NK-92 (cell line): ENCODE measurements around the gene PRDM5.

ENCODE experiments used
- DNase-seq: peaks from one replicate; lab custom pipeline; 2025; ENCODE audit not compliant: unreplicated experiment; lab: John Stamatoyannopoulos, UW

PRDM5 gene

GRCh38 chr4:120858776-120859175, 63.8 kb downstream of the PRDM5 start:
- DNase-seq = no peak

DNA sequence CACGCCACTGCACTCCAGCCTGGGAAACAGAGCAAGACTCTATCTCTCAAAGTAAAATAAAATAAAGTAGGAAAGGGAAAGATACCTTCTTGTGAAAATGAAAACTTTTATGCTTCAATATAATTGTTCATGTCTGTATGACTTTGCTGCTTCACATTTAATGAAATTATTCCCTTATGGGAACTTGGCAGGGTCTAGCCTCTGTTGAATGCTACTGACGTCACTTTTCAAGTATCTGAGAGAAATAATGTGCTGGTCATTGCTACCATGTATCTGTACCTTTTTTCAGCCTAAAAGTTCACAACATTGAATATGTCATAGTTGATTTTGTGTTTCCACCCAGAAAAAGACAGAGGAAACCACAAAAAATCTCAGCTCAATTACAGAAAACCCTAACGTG, 65.2 kb downstream of the PRDM5 start:
- DNase-seq = no peak

GRCh38 chr4:120856294-120856693, 66.2 kb downstream of the PRDM5 start:
- no peak for DNase-seq

DNA sequence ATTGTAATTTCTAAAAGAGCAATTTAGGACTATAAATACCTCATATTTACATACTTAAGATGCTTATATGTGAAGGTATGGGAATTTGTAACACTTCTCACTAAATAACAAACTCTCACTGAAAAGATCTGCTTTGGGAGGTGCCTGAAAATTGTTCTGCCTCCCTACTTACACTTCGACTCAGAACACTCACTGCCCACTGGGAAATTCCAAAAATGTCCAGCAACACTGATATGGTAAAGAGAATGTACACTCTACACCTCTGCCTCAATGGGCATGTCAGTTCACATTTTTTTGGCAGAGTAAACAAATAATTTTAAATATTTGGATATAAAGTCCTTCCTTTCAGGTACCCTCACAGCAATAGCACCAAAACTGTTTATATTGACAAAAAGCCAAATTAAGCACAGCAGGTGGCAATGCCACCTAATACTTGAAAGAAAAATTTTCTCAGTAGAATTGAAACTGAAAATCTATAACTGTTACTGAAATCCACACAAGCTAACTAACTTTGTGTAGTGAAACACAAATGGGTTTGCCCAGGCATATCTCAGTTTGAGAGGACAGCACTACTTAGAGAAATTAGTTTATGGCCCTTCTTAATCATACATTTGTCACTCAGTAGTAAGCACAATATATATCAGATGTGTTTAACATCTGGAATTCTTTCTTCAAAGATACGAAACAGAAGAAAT, 67.1 kb downstream of the PRDM5 start:
- DNase-seq = no peak

- no peak for DNase-seq
Observed at GRCh38 chr4:120853161-120853935, 69.2 kb downstream of the PRDM5 start.

DNA sequence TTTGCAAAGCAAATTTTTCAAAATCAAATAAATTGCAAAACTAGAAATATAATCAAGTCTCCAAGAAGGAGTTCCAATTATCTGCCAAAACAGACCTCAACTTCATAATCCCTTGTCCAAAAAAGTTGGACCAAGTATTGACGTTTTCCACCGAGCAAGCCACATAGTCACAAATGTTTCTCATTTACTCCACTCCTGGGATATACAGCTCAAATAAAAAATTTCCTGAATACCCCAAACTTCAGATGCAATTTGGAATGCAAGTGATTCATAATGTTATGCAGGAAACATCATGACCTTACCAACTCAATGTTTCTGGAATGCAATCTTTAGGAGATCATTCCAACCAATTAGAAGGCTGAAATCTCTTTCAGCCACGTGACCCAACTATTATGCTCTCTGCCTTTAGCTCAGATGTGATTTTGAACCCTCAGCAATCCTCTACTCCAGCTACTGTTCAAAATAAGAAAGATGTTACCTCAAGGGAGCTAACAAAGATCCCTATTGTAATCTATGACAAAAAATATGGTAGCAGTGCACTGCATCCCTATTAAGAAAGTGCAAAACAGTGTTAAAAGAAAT, 72.4 kb downstream of the PRDM5 start:
- no peak for DNase-seq

- no peak for DNase-seq
Observed at GRCh38 chr4:120847019-120847582, 75.4 kb downstream of the PRDM5 start.

DNA sequence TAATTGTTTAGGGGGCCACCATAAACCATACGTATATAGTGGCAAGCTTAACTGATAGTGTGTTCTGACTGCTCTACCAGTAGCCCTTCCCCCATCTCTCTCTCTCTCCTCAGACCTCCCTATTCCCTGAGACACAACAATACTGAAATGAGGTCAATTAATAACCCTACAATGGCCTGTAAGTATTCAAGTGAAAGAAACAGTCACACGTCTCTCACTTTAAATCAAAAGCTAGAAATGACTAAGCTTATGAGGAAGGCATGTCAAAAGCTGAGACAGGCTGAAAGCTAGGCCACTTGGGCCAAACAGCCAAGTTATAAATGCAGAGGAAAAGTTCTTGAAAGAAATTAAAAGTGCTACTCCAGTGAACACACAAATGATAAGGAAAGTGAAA, 78.0 kb downstream of the PRDM5 start:
- no peak for DNase-seq

DNA sequence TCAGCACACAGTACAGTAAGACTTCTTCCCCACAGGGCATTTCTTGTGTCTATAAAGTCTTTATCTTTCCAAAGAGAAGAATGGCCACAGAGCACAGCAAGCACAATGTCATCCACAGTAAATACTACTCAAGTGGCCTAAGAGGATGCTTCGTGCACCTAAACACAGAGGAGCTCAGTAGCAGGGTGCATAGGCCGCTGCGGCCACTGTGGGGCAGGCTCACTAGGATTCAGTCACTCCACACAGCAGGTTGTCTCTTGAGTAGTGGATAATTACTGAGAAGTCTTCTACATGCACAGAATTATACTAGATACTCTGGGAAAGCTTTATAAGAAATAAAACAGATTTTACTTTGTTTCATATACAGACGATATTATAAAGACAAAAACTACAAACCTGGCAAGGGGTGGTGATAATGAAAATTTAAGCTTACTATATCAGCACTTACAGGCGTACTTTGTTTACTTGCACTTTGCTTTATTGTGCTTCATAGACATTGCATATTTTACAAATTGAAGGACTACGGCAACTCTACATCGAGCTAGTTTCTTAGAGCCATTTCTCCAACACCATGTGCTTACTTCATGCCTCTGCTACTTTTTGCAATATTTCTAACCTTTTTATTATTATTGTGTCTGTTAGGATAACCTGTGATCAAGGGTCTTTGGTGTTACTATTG, 78.5 kb downstream of the PRDM5 start:
- no peak for DNase-seq

- DNase-seq = no peak
Observed at GRCh38 chr4:120842031-120842430, 80.5 kb downstream of the PRDM5 start.

DNA sequence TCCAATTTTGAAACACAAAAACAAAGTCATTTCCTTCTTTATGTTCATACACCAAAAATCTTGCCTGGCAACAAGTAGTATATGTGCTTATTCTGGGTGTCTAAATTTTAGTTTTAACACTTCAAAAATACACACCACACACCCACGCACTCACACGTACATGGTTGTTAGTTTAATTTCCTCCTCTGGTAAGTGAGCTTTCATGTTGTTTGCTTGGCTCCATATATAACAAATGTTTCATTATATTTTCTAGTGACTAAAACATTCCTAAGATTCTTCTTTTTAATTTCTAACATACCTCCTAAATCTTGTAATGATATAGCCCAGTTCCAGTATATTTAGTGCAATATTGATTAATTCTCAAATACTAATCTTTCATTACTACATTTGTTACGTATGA, 80.9 kb downstream of the PRDM5 start:
- no peak for DNase-seq

GRCh38 chr4:120839974-120840751, 82.4 kb downstream of the PRDM5 start:
- DNase-seq = no peak

DNA sequence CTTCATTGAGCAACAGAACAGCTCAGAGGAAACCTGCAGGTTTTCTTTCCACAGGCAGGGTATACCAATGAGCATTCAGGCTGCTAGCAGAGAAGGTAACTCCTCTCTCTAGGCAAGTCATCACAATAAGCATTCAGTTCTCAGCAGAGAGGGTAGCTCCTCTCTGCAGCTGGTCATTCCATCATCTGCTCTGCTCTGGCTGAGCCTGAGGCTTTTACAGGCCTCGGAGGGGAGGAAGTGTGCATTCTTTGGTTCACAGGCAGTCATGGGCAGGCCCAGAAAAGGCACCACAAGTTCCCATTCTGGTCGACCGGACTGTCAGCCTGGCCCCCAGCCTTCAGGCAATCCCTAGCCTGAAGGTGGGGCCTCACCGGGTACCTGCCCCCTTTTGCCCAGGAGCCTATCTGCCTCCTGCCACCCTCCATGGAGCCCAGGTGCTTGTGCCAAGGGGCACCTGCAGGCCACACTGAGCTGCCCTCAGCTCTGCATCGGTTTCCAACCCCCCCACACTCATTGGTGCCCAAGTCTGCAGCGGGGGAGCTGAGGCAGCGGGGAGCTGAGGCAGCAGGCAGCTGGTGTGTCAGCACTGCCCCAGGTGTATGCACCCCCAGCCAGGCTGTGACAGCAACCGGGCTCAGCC, 83.1 kb downstream of the PRDM5 start:
- DNase-seq = no peak

GRCh38 chr4:120838784-120839183, 83.7 kb downstream of the PRDM5 start:
- no peak for DNase-seq

DNA sequence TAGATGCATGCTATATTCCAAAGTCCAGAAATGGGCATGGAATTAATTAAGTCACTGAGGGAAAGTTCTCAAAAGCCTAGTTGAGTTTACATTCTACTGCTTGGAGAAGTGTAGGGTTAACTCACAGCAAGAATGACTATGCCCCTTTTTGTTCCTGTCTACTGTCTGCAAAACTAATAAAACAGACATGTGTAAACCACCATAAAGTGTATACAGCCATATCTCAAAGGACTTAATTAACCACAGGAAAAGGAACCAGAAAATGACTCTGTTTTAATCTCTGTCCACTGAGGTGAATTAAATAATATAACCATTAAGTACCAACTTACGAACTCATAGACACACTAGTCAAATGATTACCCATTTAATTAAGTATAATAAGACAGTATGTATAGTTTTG, 84.9 kb downstream of the PRDM5 start:
- DNase-seq = no peak

- no peak for DNase-seq
Observed at GRCh38 chr4:120835342-120835741, 87.2 kb downstream of the PRDM5 start.

DNA sequence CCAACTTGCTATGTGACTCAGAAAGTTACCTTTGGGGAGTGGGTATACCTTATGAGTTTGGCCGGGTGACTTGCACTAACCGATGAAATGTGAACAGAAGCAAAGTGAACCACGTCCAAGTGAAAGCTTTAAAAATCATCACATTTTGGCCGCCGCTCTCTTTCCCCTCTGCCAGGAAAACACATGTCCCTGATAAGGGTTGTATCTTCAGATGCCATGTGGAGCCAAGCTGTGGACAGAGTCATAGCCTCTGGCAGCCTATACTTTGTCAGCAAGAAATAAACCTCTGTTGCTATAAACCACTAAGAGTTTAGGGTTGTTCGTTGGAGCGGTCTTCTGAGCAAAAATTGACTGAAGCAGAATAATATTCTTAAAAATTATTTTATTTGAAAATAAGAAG, 92.3 kb downstream of the PRDM5 start:
- DNase-seq = no peak

DNA sequence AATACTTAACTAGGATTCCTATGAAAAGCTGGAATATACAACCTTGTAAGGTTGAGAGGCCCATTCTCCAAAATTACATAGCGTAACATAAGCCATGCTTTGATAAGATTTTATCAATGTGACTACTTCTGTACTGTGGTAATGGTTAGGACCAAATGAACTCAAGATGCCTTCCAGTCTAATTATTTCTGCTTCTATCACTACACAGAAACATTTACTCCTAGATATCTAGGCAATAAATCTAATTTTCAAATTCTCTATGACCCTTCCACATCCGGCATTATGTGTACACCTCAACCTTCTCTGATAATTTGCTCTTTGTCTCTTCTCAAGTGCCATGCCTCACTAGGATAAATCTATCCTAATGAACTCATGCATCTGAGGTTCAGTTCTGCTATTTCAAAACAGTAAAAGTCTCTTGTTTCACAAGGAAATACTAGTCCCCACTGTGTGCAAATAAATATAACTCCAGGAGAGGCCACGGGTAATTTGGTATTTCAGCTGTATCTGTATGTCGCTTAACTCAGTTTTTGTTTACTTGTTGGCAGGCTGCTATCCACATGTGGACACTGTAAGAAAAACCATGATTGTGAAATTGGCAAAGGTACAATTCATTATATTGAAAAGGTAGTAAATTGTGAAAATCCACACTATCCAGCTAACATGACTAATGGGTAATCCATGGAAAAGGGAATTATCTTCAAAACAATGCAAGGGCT, 93.3 kb downstream of the PRDM5 start:
- no peak for DNase-seq

GRCh38 chr4:120826853-120827252, 95.7 kb downstream of the PRDM5 start:
- no peak for DNase-seq

GRCh38 chr4:120826449-120826848, 96.1 kb downstream of the PRDM5 start:
- no peak for DNase-seq
